Activated CD8-positive, alpha-beta T cell treated with anti-CD3 and anti-CD28 coated beads for 36 hours (primary cell): ENCODE results near the gene MAPK1IP1L. TPM values are rescaled to one million over a fixed set of nuclear protein-coding genes. Genes with fewer than 3 reads are reported as not detected.

Experiments used
- ATAC-seq: fragments of 200-7000 bp; cut with Tn5 transposase; one replicate; pipeline ENCODE4 v1.10.0; 2021; ENCODE audit warnings: mild to moderate bottlenecking, moderate library complexity
- CTCF ChIA-PET: fragments of 350-600 bp; sonication (Branson Sonifier 250); formaldehyde crosslinking; loops from one replicate; lab custom pipeline; 2021; ENCODE audit warnings: antibody characterized with exemption; lab: Charles Lee
- POLR2A ChIA-PET: fragments of 350-600 bp; sonication (Branson Sonifier 250); formaldehyde crosslinking; loops from one replicate; lab custom pipeline; 2021; ENCODE audit warnings: antibody characterized with exemption; lab: Charles Lee
- DNase-seq: peaks from one replicate; pipeline ENCODE4 v3.0.0-alpha.2; 2020
- H3K27ac Mint-ChIP-seq: one replicate; pipeline ENCODE4 v1.8.0; 2021; ENCODE audit warnings: mild to moderate bottlenecking, mixed read lengths
- H3K27me3 Mint-ChIP-seq: one replicate; pipeline ENCODE4 v1.8.0; 2021; ENCODE audit warnings: mixed read lengths
- H3K36me3 Mint-ChIP-seq: one replicate; pipeline ENCODE4 v1.8.0; 2021; ENCODE audit warnings: low read depth, mixed read lengths
- H3K4me1 Mint-ChIP-seq: one replicate; pipeline ENCODE4 v1.8.0; 2021; ENCODE audit warnings: low read depth, mixed read lengths
- H3K4me3 Mint-ChIP-seq: one replicate; pipeline ENCODE4 v1.8.0; 2021; ENCODE audit warnings: mild to moderate bottlenecking, moderate library complexity, mixed read lengths
- H3K9me3 Mint-ChIP-seq: one replicate; pipeline ENCODE4 v1.8.0; 2021; ENCODE audit warnings: mixed read lengths
- CTCF ChIP-seq: fragments of 200-600 bp; IDR thresholded peaks from one replicate; pipeline ENCODE4 v1.8.0; 2022; ENCODE audit warnings: antibody characterized with exemption, mild to moderate bottlenecking
- intact Hi-C: fragments of 100-400 bp; cut with micrococcal nuclease; formaldehyde crosslinking; loops from one replicate; pipeline ENCODE4 v1.10.0; 2022
- total RNA-seq, 2 experiments: library from RNA; stranded (reverse); gene quantifications; one replicate each; pipeline ENCODE4 v1.2.3, GENCODE V29; 2021

Gene MAPK1IP1L
- total RNA-seq, 2 experiments from 2014 or later = 89.3 to 105 TPM

GRCh38 chr14:55094292-55095157, 43.1 kb downstream of the MAPK1IP1L start:
- ATAC-seq (no peak), DNase-seq (no peak)
- Mint-ChIP-seq H3K9me3 (no peaks in the 10 kb centered on the region), H3K27me3 (no peaks in the 10 kb centered on the region), H3K4me3 (no peak overlapping the region), H3K4me1 (peaks cover 20% of the 10 kb centered on the region), H3K36me3 (peaks cover 1% of the 10 kb centered on the region), H3K27ac (no peak overlapping the region)
- no peak for TF ChIP-seq CTCF
- ChIA-PET POLR2A (interaction anchor here (1.3 kb wide), 1 partner anchor 9 kb away, joined by 8 read pairs; no protein-coding TSS in a partner anchor), CTCF (interaction anchor here (0.8 to 4.3 kb wide), 5 partner anchors 37 to 180 kb away, joined by 3 to 26 read pairs (median 4); partner anchors contain the start of gene MAPK1IP1L)
- intact Hi-C loops = no loop called here

- H3K27me3 Mint-ChIP-seq = no peaks in the 10 kb centered on the region
- DNase-seq (peak; percentile 82), ATAC-seq (peak; percentile 73)
- peak overlapping the region; percentile 70 for H3K27ac Mint-ChIP-seq
- ChIA-PET POLR2A (interaction anchor here (0.6 to 1.2 kb wide), 6 partner anchors 10 to 519 kb away, joined by 3 to 7 read pairs (median 4); partner anchors contain the start of genes SOCS4 and WDHD1), CTCF (interaction anchor here (0.6 to 1.8 kb wide), 6 partner anchors 8 to 173 kb away, joined by 3 to 7 read pairs (median 4); partner anchors contain the start of genes FBXO34 and MAPK1IP1L)
- no peaks in the 10 kb centered on the region for H3K9me3 Mint-ChIP-seq
- peak overlapping the region; percentile 0 for H3K4me3 Mint-ChIP-seq
- H3K4me1 Mint-ChIP-seq = peaks cover 40% of the 10 kb centered on the region
- H3K36me3 Mint-ChIP-seq = peaks cover 1% of the 10 kb centered on the region
- no peak for TF ChIP-seq CTCF
- intact Hi-C loops = no loop called here
These were observed 46.6 kb downstream of the MAPK1IP1L start for GRCh38 chr14:55097881-55098560.

- ChIA-PET CTCF (interaction anchor here (0.6 to 1.8 kb wide), 5 partner anchors 9 to 172 kb away, joined by 3 to 7 read pairs (median 4); partner anchors contain the start of genes FBXO34 and MAPK1IP1L), POLR2A (interaction anchor here (0.6 to 1.2 kb wide), 6 partner anchors 9 to 519 kb away, joined by 3 to 7 read pairs (median 4); partner anchors contain the start of genes SOCS4 and WDHD1)
- DNase-seq (no peak), ATAC-seq (no peak)
- Mint-ChIP-seq H3K27ac (peak overlapping the region; percentile 70), H3K27me3 (no peaks in the 10 kb centered on the region), H3K4me3 (peak overlapping the region; percentile 0), H3K4me1 (peaks cover 45% of the 10 kb centered on the region), H3K36me3 (peaks cover 3% of the 10 kb centered on the region), H3K9me3 (no peaks in the 10 kb centered on the region)
- TF ChIP-seq CTCF = no peak
- intact Hi-C loops = no loop called here
These were observed 47.1 kb downstream of the MAPK1IP1L start for GRCh38 chr14:55098561-55098898.

- POLR2A ChIA-PET = no interaction called here
- CTCF ChIA-PET = interaction anchor here (1.0 to 1.1 kb wide), 2 partner anchors 10 to 61 kb away, joined by 3 read pairs; no protein-coding TSS in a partner anchor
- peaks cover 56% of the 10 kb centered on the region for H3K4me1 Mint-ChIP-seq
These were observed 48.3 kb downstream of the MAPK1IP1L start for GRCh38 chr14:55099756-55100155.

More at GRCh38 chr14:55099756-55100155, 48.3 kb downstream of the MAPK1IP1L start:
- H3K9me3 Mint-ChIP-seq = peaks cover 8% of the 10 kb centered on the region
- no peak for TF ChIP-seq CTCF
- no peak overlapping the region for H3K4me3 Mint-ChIP-seq
- ATAC-seq (no peak), DNase-seq (no peak)
- H3K36me3 Mint-ChIP-seq = peaks cover 9% of the 10 kb centered on the region
- H3K27ac Mint-ChIP-seq = no peak overlapping the region
- H3K27me3 Mint-ChIP-seq = no peaks in the 10 kb centered on the region
- intact Hi-C loops = no loop called here
